Tibial nerve (tissue), 4 donors: ENCODE measurements around the gene MBD2.

Experiments used
- CTCF ChIP-seq, 5 experiments: fragments of 200-600 bp in 3 of 5; fragments of 450-650 bp in 2 of 5; sonication (generic) in 3 of 5; IDR thresholded peaks; one replicate each; pipeline ENCODE4 v1.5.1; 2016 to 2019; ENCODE audit warnings: antibody characterized with exemption in 5 of 5, mild to moderate bottlenecking in 3 of 5, moderate library complexity in 2 of 5
- EP300 ChIP-seq, 2 donors: sonication (generic); formaldehyde crosslinking; IDR thresholded peaks; one replicate each; pipeline ENCODE4 v1.6.1; 2017; ENCODE audit warnings: antibody characterized with exemption in 2 of 2, mild to moderate bottlenecking in 1 of 2

- TF ChIP-seq EP300 (IDR thresholded peaks at IDR 0.05) (no peak), CTCF (IDR thresholded peaks at IDR 0.05) (no peak)
Observed at GRCh38 chr18:54254265-54254758, 29.8 kb upstream of the MBD2 start.
